AG04450 (cell line): ENCODE data around the gene TEDC1. TPM values are rescaled to one million over a fixed set of nuclear protein-coding genes. Genes with fewer than 3 reads are reported as not detected.
A peak's percentile ranks its signal among the peaks of the same experiment; 100 is the strongest.

Source experiments
- CTCF ChIA-PET: fragments of 300-600, 350-600 bp; formaldehyde crosslinking; extraction: SDS; loops from one replicate; lab custom pipeline; 2022; ENCODE audit warnings: antibody characterized with exemption, inconsistent platforms; lab: Charles Lee
- POLR2A ChIA-PET: fragments of 350-600 bp; formaldehyde crosslinking; extraction: SDS; loops from one replicate; lab custom pipeline; 2021; ENCODE audit warnings: antibody characterized with exemption, inconsistent platforms; lab: Yijun Ruan, JAX
- DNase-seq: peaks from one replicate; pipeline ENCODE4 v3.0.0-alpha.2; 2011; ENCODE audit warnings: low read depth, low spot score
- H3K27ac ChIP-seq: one replicate; pipeline ENCODE4 v1.5.1; 2012; ENCODE audit warnings: low read depth, low read length, control low read depth
- H3K27me3 ChIP-seq: one replicate; pipeline ENCODE4 v1.6.0; 2012; ENCODE audit warnings: low read length; ENCODE audit not compliant: control insufficient read depth, insufficient read depth
- H3K4me3 ChIP-seq: 2 replicates; pipeline ENCODE4 v1.5.1; 2011; ENCODE audit warnings: mild to moderate bottlenecking, low read depth, low read length, control low read depth
- H3K9me3 ChIP-seq: 2 replicates; pipeline ENCODE4 v1.5.1; 2012; ENCODE audit warnings: low read length; ENCODE audit not compliant: control insufficient read depth, insufficient read depth
- polyA plus RNA-seq: library from polyadenylated mRNA; depleted of rRNA; stranded (reverse); fragments of >200 nt; gene quantifications from 2 replicates; pipeline ENCODE4 v1.2.3, GENCODE V29; 2011
- TF ChIP-seq, protein P1 (sequence below): IDR thresholded peaks from 2 replicates; pipeline ENCODE4 v1.5.1; 2011; ENCODE audit warnings: low read depth, low read length, control low read depth, inconsistent platforms

The TEDC1 gene
- polyA plus RNA-seq, 1 experiment = 1.7 TPM

DNA sequence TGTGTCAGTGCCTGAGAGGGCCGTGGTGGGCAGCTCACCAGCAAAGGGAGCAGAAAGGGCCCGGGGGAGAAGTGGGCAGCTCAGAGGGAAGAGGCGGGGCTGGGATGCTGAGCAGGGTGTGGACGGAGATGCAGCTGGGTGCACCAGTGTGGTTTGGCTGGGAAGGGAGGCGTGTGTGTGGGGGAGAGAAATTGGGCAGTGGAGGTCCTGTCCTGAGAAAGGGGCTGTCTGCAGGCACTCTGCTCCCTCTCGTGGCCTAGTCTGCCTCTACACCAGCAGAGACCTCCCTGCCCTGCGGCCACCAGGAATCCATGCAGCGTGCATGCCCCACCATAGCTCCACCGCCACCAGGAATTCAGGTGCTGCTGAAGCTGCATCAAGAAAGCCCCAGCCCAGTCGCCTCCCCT lies 41.7 kb downstream of the TEDC1 start:
- no peak for DNase-seq
- ChIA-PET POLR2A (no interaction called here), CTCF (interaction anchor here (0.6 to 2.0 kb wide), 4 partner anchors 16 to 905 kb away, joined by 3 to 8 read pairs (median 4); no protein-coding TSS in a partner anchor)
- H3K27me3 ChIP-seq = peaks cover 20% of the 10 kb centered on the region
- H3K4me3 ChIP-seq = no peak overlapping the region
- TF ChIP-seq, protein P1, sequence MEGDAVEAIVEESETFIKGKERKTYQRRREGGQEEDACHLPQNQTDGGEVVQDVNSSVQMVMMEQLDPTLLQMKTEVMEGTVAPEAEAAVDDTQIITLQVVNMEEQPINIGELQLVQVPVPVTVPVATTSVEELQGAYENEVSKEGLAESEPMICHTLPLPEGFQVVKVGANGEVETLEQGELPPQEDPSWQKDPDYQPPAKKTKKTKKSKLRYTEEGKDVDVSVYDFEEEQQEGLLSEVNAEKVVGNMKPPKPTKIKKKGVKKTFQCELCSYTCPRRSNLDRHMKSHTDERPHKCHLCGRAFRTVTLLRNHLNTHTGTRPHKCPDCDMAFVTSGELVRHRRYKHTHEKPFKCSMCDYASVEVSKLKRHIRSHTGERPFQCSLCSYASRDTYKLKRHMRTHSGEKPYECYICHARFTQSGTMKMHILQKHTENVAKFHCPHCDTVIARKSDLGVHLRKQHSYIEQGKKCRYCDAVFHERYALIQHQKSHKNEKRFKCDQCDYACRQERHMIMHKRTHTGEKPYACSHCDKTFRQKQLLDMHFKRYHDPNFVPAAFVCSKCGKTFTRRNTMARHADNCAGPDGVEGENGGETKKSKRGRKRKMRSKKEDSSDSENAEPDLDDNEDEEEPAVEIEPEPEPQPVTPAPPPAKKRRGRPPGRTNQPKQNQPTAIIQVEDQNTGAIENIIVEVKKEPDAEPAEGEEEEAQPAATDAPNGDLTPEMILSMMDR = peak; percentile 43
- H3K27ac ChIP-seq = no peak overlapping the region
- peaks cover 3% of the 10 kb centered on the region; the same call in 1 of the 2 replicates for H3K9me3 ChIP-seq

DNA sequence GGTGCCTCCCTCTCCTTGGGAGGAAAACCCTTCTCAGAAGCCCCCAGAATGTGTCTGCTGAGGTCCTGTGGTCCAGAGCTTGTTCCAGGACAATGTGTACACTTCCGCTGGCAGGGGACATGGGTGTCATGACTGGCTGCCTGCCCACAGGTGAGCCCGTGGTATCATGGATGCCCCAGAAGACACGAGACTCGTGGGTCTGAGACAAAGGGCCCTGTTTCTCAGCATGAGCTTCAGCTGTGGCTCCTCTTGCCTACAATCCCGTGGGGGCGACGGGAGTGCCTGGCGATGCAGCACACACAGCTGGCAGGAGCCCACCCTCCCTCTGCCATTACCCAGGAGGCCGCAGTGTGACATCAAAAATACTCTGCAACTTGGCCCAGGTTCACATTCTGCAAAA lies 42.3 kb downstream of the TEDC1 start:
- ChIA-PET CTCF (interaction anchor here (1.1 to 2.0 kb wide), 3 partner anchors 16 to 162 kb away, joined by 4 to 8 read pairs (median 5); no protein-coding TSS in a partner anchor), POLR2A (no interaction called here)
- no peak for DNase-seq
- TF ChIP-seq, protein P1 = no peak
- H3K27me3 ChIP-seq = peaks cover 20% of the 10 kb centered on the region
- H3K9me3 ChIP-seq = peaks cover 3% of the 10 kb centered on the region; the same call in 1 of the 2 replicates
- H3K4me3 ChIP-seq = no peak overlapping the region
- H3K27ac ChIP-seq = no peak overlapping the region

DNA sequence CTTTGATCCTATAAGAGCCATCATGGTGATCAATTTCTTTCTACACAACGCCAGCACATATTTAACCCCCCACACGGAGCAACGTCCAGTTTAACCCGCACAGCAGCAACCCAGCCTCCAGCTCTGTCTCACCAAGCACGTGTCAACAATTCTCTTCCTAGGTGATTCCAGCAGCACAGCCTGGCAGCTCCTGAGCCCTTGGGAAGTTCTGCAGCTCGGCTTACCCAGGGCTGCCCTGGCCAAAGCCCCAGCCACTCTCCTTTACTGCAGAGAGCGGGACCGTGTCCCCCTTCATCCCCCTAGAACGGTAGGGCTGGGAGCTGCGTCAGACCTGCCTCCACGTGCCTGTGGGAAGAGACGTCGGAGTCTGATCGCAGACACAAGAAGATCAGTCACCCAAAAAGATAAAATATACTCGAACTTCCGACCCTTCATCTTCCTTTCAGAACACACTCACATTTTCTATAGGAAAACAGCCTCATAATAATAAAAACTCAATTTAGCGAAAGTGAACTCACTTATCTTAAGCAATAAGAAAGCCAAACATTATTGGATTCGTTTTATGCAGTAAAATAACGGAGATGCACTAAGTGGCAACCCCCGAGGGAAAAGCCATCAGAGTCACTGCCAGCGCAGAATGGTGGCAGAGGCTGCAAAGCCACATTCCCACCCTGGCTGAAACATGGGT lies 42.9 kb downstream of the TEDC1 start:
- ChIA-PET POLR2A (no interaction called here), CTCF (interaction anchor here (1.1 to 2.0 kb wide), 3 partner anchors 15 to 163 kb away, joined by 4 to 8 read pairs (median 5); no protein-coding TSS in a partner anchor)
- no peak for DNase-seq
- Histone ChIP-seq H3K27ac (no peak overlapping the region), H3K4me3 (no peak overlapping the region), H3K27me3 (peaks cover 20% of the 10 kb centered on the region), H3K9me3 (peaks cover 3% of the 10 kb centered on the region; the same call in 1 of the 2 replicates)
- TF ChIP-seq, protein P1 = no peak

DNA sequence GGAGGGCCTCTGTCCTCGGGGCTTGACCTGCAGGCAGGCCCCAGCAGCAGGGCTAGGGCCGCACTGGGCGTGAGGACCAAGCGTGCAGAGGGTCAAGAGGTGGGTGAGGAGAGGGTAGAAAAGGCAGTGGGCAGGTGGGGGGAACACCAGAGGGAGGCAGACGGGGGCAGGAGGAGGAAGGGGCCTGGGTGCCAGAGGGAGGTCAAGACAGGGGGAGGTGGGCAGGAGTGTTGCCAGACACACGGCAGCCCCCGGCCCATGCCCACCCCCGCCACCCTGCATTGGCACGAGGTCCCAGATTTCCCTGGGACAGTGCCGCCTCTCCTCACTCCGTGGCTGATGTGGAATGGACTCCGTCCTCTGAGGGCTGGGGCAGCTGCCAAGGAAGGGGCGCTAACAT lies 43.5 kb downstream of the TEDC1 start:
- Histone ChIP-seq H3K27ac (no peak overlapping the region), H3K27me3 (peaks cover 20% of the 10 kb centered on the region), H3K9me3 (no peaks in the 10 kb centered on the region), H3K4me3 (no peak overlapping the region)
- TF ChIP-seq, protein P1 = no peak
- POLR2A ChIA-PET = interaction anchor here (0.7 kb wide), 1 partner anchor 175 kb away, joined by 3 read pairs; no protein-coding TSS in a partner anchor
- CTCF ChIA-PET = no interaction called here
- no peak for DNase-seq

DNA sequence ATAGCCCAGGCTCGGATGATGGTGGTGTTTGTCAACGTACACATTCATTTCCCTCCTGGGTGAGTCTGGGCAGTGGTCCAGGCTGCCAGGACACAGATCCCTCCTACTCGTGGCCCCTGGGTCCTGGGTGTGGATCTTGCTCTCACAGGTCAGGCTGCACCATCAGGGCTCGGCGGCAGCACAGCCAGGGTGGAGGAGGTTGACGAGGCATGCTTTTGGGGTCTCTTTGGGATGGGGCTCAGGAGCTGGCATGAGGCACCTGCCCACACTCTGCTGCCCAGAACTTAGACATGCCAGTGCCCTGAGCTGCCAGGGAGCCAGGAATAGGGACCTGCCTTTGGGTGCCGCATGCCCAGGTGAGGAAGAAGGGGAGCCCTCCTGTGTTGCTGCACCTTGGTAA lies 45.0 kb downstream of the TEDC1 start:
- ChIA-PET CTCF (interaction anchor here (2.0 kb wide), 1 partner anchor 7 kb away, joined by 13 read pairs; no protein-coding TSS in a partner anchor), POLR2A (no interaction called here)
- DNase-seq = no peak
- H3K27me3 ChIP-seq = peaks cover 20% of the 10 kb centered on the region
- H3K9me3 ChIP-seq = no peaks in the 10 kb centered on the region; the same call in 1 of the 2 replicates
- TF ChIP-seq, protein P1 = no peak
- no peak overlapping the region for H3K27ac ChIP-seq
- H3K4me3 ChIP-seq = no peak overlapping the region
